T follicular helper cell (primary cell): Measurements from ENCODE around the gene ERCC2.

Experiments
- DNase-seq: peaks from one replicate; pipeline ENCODE4 v3.0.0-alpha.2; 2020; ENCODE audit warnings: low read depth

ERCC2 gene

DNA sequence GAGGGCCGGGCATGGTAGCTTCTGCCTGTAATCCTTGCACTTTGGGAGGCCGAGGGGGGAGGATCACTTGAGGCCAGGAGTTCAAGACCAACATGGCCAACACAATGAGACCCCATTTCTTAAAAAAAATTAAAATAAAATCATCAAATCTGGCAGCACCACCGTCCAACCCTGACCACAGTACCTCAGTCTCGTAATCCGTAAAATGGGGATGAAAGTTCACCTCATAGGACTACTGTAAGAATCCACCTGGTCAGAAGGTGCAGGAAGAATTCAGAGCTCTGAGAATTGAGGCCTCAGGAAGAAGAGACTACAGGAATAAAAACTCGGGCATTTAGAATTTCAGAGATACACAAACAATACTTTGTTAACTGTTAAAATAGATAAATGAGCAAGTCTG lies 31.4 kb upstream of the ERCC2 start:
- DNase-seq = no peak

- no peak for DNase-seq
Measured at GRCh38 chr19:45400192-45400591, 29.8 kb upstream of the ERCC2 start.

- no peak for DNase-seq
Measured at GRCh38 chr19:45395821-45396617, 25.6 kb upstream of the ERCC2 start.

DNA sequence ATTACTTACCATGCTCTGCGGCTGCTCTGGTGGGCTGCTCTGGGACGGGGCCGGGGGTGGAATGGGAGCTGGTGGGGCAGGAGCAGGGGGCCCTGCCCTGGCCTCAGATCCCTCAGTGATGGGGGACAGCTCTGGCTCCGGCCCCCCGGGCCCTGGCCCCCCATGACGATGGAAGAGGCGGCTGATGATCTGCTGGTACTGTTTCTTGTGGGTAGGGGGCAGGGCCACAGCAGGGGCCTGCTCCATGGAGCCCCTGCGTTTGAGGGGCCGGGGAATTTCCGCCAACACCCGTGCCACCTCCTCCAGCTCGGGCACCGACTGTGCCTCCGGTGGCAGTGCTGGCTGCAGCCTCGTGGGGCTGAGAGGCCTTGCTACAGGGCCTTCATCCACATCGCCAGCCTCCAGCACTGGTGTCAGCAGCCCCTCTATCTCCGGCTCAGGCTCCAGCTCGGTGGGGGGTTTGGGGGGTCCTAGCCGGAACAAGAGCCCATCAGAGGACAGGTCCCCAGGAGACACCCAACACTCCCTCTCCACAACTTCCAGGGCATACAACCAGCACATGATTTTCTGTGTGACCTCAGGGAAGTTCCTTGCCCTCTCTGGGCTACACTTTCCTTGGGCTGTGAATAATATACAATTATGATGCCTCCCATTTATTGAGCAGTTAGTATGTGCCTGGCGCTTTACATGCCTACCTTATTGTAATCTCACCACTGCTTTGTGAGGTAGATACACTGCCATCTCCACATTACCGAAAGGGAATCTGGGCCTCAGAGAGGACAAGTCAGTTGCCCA lies 21.7 kb upstream of the ERCC2 start:
- DNase-seq = no peak

DNA sequence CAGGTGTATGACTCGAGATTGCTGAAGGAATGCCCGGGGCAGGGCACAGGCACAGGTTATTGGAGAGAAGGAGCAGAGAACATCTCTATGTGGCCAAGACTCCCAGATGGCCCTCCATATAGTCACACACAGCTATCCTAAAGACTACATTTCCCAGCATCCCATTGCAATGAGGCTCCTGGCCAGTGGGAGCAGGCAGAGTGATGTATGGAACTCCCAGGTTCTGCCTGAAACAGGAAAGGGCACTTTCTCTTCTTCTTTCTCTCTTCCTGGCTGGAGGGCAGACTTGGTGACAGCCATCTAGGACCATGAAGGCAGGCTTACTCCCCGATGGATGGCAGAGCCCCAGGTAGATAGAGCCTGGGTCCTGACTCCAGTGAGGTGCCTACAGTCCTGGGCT lies 21.0 kb upstream of the ERCC2 start:
- DNase-seq = no peak

DNA sequence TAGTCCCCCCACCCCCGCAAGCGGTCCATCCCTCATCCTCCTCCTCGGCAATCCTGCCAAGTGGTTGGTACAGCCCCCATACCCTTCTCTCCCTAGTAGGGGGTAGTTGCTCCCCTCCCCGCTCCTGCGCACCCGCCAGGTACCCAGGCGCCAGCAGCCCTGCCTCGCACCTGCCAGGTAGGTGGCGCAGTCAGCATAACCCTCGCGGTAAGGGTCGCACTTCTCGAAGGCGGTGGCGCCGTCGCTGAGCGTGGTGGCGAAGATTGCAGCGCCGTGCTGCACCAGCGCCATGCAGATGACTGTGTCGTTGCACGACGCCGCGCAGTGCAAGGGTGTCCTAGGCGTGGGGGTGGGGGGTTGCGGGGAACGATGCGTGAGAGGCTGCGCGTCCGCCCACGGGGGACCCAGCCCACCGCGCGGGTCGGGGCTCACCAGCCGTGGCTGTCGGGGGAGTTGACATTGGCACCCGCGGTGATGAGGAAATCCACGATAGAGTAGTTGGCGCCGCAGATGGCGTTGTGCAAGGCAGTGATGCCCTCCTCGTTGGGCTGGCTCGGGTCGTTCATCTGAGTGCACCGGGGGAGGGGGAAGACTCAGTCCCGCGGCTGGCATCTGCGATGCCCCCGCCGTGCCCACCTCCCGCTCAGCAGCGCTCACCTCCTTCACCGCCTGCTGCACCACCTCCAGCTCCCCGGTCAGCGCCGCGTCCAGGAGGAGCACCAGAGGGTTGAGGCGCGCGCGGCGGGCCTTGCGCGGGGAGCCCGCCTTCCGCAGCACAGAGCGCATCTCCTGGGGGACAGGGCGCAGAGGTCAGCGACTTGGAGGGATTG lies 15.2 kb upstream of the ERCC2 start:
- no peak for DNase-seq

DNA sequence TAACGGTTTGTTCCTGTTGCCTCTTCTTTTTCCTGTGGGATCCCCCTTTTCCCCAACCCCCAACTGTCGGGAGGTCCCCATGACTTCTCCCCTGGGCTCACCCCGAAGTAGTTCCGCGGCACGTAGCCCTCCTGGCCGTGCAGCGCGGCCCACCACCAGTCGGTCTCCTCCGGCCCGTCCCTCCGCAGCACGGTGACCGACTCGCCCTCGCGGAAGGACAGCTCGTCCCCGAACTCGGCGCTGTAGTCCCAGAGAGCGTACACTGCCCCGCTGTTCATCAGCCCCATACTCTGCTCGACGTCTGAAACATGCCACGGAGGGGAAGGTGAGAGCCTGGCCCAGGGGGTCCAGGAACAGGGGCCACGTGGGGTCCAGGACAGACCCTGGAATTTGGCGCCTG lies 12.1 kb upstream of the ERCC2 start:
- no peak for DNase-seq

DNA sequence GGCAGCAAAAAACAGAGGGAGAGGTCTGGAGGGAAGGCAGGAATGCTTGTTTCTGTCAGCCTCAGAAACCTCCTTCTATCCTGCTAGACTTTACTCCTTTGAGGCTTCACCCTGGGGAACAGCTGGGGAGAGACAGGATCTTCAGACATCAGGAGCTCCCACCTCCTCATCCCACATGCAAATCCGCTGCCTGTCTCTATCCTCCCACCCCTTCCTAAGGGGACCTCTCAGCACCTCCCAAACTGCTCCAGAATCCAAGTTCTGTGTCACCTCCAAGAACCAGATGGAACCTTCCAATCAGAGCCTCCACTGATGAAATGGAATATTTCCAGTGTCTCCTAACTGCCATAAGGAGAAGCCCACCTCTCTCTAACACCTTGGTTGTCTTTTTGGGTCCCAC lies 9.7 kb upstream of the ERCC2 start:
- DNase-seq = no peak

DNA sequence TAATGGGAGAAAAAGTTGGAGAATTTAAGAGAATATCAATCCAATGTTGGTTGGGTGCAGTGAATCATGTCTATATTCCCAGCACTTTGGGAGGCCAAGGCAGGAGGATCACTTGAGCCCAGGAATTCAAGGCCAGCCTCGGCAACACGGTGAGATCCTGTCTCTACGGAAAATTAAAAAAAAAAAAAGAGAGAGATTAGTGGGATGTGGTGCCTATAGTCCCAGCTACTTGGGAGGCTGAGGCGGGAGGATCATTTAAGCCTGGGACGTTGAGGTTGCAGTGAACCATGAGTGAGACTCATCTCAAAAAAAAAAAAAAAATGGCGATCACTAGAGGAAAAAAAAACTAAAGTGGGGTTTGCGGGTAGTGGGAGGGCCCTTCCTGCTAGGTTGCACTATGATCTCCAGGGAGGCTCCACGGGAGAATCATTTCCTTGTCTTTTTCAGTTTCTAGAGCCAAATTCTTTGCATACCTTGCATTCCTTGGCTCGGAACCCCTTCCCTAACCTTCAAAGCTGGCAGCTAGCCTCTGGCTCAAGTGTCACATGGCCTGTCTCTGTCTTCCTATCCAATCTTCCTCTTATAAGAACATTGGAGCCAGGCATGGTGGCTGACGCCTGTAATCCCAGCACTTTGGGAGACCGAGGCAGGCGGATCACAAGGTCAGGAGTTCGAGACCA lies 5.8 kb upstream of the ERCC2 start:
- no peak for DNase-seq

GRCh38 chr19:45368737-45369340 lies 1.5 kb downstream of the ERCC2 start:
- no peak for DNase-seq

- DNase-seq = no peak
Measured at GRCh38 chr19:45368127-45368526, 2.2 kb downstream of the ERCC2 start.

DNA sequence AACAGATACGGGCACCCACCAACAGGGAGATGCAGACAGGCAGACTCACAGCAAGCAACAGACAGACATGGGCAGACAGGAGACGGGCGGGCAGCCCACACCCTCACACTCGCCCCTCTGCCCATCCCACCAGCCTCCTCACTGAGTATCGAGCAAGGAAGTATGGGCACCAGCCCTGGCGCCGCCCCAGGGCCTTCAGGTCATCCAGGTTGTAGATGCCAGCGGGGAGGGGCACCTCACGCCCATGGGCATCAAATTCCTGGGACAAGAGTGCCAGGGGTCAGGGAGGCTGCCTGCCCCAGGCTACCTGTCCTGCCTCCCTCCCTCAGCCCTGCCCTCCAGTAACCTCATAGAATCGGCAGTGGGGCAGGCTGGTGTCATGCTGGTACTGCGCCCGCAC lies 5.7 kb downstream of the ERCC2 start:
- no peak for DNase-seq

DNA sequence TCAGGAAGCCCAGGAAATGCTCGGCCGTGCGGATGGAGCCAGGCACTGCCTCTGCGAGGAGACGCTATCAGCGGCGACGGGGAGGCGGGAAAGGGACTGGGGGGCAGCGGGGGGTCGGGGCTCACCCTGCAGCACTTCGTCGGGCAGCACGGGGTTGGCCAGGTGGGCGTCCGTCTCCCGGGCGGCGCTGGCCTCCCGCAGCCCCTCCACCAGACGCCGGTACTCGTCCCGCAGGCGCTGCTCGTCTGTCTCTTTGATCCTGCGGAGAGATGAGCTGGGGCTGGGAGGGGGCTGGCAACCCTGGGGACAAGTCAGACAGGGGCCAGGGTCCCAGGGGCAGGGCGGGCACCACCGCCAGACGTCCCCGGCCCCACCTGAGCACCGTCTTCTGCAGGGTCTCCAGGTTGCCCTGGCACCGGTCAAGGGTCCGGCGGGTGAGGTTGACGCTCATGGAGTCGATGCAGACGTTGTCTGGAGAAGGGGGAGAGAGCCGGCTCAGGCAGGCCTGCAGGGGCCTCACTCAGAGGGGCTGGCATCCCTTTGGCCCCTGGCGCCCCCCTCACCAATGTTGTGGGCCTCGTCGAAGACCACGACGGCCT lies 6.4 kb downstream of the ERCC2 start:
- no peak for DNase-seq

DNA sequence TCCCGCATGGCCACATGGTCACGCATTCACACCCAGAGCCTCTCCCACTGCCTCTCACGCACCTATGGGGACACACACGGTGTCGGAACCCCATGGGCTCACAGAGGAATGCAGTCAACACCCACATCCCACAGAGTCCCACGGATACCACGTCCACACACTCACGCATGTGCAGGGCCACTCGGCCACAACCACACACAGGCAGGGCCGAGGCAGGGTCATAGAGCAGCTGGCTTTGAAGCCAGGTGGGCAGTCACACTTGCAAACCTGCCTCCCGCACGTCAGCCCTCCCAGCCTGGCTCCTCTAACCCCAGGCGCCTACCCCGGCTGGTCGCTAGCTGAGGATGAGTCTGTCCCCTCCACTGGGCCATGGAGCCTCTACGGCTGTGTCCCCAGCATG lies 8.1 kb downstream of the ERCC2 start:
- no peak for DNase-seq

- no peak for DNase-seq
Measured at GRCh38 chr19:45361608-45362007, 8.8 kb downstream of the ERCC2 start.

- no peak for DNase-seq
Measured at GRCh38 chr19:45358213-45358792, 12.1 kb downstream of the ERCC2 start.

- no peak for DNase-seq
Measured at GRCh38 chr19:45357445-45357783, 13.0 kb downstream of the ERCC2 start.

DNA sequence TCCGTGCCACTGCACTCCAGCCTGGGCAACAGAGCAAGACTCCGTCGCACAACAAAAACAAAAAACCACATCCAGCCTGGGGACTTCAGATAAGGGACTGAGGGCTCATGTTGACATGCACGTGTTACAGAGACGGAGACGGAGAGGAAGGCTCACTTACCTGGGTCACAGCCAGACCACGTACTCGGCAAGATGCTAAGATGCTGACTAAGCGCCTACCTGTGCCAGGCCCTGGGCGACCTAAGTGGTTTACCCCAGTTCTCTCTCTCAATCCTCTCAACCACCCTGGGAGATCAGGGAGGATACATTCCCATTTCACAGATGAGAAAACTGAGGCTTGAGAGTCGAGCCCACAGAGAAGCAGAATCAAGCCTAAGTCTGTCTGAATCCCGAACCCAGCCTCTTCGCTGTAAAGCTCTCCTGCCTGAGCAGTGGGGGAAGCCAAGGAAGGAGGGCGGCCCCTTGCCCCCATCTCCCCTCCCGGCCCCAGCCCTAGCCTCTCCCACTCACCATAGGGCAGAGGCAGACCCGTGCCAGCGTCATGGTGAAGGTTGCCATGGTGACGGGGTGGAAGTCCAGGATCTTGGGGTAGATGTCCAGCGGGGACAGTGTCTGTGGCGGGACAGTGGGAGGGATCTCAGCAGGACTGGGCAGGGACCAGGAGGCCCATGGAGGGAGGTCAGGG lies 13.5 kb downstream of the ERCC2 start:
- DNase-seq = no peak

- no peak for DNase-seq
Measured at GRCh38 chr19:45355910-45356309, 14.5 kb downstream of the ERCC2 start.

- DNase-seq = no peak
Measured at GRCh38 chr19:45355402-45355801, 15.0 kb downstream of the ERCC2 start.
